ENCODE results near the gene PTPRT.

DNA sequence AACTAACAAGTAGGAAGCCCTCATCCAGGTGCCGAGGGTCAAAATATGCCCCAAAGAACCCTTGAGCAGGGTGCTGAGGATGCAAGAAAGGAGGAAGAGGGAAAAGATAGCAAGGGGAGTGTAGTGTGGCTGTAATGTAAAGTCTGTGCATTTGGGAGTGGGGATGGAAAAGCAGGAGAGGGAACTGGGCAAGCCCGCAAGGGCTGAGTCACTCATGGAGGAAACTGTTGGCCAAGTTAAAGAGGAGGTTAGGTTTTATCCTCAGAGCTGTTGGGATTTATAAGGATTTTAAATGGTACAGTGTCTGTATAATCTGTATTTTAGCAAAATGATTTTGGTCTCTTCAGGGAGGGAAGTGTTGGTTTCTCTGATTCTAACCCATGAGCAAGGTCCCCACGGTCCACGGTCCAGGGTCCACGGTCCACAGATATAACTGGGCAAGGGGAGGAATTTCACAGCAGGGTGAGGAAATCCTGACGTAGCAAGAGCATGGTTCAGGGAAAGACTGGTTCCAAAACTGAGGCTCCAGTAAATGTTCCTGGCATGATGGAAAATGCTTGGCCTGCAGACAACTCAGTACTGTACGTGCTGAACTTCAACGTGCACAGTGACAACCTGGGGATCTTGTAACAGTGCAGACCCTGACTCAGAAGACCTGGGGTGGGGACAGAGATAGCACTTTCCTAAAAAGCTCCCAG, 759.8 kb downstream of the PTPRT start:
- no peak for TF ChIP-seq POLR2AphosphoS5 (IDR thresholded peaks at IDR 0.05)
- TF ChIP-seq, protein P1, sequence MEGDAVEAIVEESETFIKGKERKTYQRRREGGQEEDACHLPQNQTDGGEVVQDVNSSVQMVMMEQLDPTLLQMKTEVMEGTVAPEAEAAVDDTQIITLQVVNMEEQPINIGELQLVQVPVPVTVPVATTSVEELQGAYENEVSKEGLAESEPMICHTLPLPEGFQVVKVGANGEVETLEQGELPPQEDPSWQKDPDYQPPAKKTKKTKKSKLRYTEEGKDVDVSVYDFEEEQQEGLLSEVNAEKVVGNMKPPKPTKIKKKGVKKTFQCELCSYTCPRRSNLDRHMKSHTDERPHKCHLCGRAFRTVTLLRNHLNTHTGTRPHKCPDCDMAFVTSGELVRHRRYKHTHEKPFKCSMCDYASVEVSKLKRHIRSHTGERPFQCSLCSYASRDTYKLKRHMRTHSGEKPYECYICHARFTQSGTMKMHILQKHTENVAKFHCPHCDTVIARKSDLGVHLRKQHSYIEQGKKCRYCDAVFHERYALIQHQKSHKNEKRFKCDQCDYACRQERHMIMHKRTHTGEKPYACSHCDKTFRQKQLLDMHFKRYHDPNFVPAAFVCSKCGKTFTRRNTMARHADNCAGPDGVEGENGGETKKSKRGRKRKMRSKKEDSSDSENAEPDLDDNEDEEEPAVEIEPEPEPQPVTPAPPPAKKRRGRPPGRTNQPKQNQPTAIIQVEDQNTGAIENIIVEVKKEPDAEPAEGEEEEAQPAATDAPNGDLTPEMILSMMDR (IDR thresholded peaks at IDR 0.05) = no peak
- TF ChIP-seq POLR2A (IDR thresholded peaks at IDR 0.05) = no peak

All from gastroesophageal sphincter (tissue), 3 donors.